HG03108 (cell line): ENCODE results near the gene BRSK2.

Source experiments
- ATAC-seq: cut with Tn5 transposase; IDR thresholded peaks from one replicate; pipeline ENCODE4 v1.9.1; 2021; ENCODE audit warnings: moderate library complexity; ENCODE audit not compliant: unreplicated experiment

The BRSK2 gene

GRCh38 chr11:1491379-1491778 is 101.6 kb downstream of the BRSK2 start:
- ATAC-seq = no peak

- no peak for ATAC-seq
These were observed 104.0 kb downstream of the BRSK2 start for GRCh38 chr11:1493650-1494244.

- no peak for ATAC-seq
These were observed 104.9 kb downstream of the BRSK2 start for GRCh38 chr11:1494650-1495049.

- ATAC-seq = no peak
These were observed 106.5 kb downstream of the BRSK2 start for GRCh38 chr11:1496091-1496760.

GRCh38 chr11:1496761-1497095 is 107.0 kb downstream of the BRSK2 start:
- no peak for ATAC-seq

- no peak for ATAC-seq
These were observed 107.9 kb downstream of the BRSK2 start for GRCh38 chr11:1497600-1497999.

- ATAC-seq = no peak
These were observed 108.5 kb downstream of the BRSK2 start for GRCh38 chr11:1498262-1498661.

- ATAC-seq = no peak
These were observed 109.6 kb downstream of the BRSK2 start for GRCh38 chr11:1499261-1499890.

- ATAC-seq = no peak
These were observed 110.2 kb downstream of the BRSK2 start for GRCh38 chr11:1499899-1500298.

- ATAC-seq = no peak
These were observed 111.0 kb downstream of the BRSK2 start for GRCh38 chr11:1500466-1501420.

GRCh38 chr11:1501421-1502167 is 111.9 kb downstream of the BRSK2 start:
- ATAC-seq = no peak

- no peak for ATAC-seq
These were observed 112.6 kb downstream of the BRSK2 start for GRCh38 chr11:1502168-1502953.

GRCh38 chr11:1502954-1503707 is 113.4 kb downstream of the BRSK2 start:
- ATAC-seq = no peak

- ATAC-seq = no peak
These were observed 114.0 kb downstream of the BRSK2 start for GRCh38 chr11:1503708-1504104.

- no peak for ATAC-seq
These were observed 114.4 kb downstream of the BRSK2 start for GRCh38 chr11:1504138-1504537.

GRCh38 chr11:1504581-1505290 is 115.0 kb downstream of the BRSK2 start:
- no peak for ATAC-seq

GRCh38 chr11:1505480-1505879 is 115.7 kb downstream of the BRSK2 start:
- ATAC-seq = no peak

GRCh38 chr11:1506981-1507380 is 117.2 kb downstream of the BRSK2 start:
- ATAC-seq = no peak
